HG03095 (cell line): Measurements from ENCODE around the gene RPS14.
"Not testable (repeated sequence)": the region's sequence is repeated elsewhere in the genome, so short reads cannot be mapped to it uniquely, and the experiment has no call there.

Experiments
- ATAC-seq: cut with Tn5 transposase; IDR thresholded peaks from one replicate; pipeline ENCODE4 v1.9.1; 2021; ENCODE audit warnings: moderate library complexity; ENCODE audit not compliant: unreplicated experiment

The RPS14 gene

GRCh38 chr5:150413902-150414790 is 35.4 kb downstream of the RPS14 start:
- not testable (repeated sequence) for ATAC-seq

- no peak for ATAC-seq
Measured at GRCh38 chr5:150413176-150413901, 36.2 kb downstream of the RPS14 start.

- peak; percentile 69 for ATAC-seq
Measured at GRCh38 chr5:150412319-150413175, 37.0 kb downstream of the RPS14 start, which contains the start of gene CD74. Gene CD74 (minus strand): TSS chr5:150412910. CDS start chr5:150412749, 161 bp downstream.

GRCh38 chr5:150411245-150411979 is 38.1 kb downstream of the RPS14 start:
- ATAC-seq, result peak; percentile 18

GRCh38 chr5:150410524-150411244 is 38.9 kb downstream of the RPS14 start:
- no peak for ATAC-seq

GRCh38 chr5:150409638-150410523 is 39.7 kb downstream of the RPS14 start:
- ATAC-seq, result peak; percentile 33

- no peak for ATAC-seq
Measured at GRCh38 chr5:150408231-150408943, 41.2 kb downstream of the RPS14 start.

- ATAC-seq, result no peak
Measured at GRCh38 chr5:150407096-150407720, 42.3 kb downstream of the RPS14 start.

GRCh38 chr5:150406723-150407095 is 42.8 kb downstream of the RPS14 start:
- no peak for ATAC-seq

- no peak for ATAC-seq
Measured at GRCh38 chr5:150406103-150406722, 43.3 kb downstream of the RPS14 start.

- no peak for ATAC-seq
Measured at GRCh38 chr5:150404941-150405816, 44.4 kb downstream of the RPS14 start.

- ATAC-seq, result no peak
Measured at GRCh38 chr5:150404535-150404934, 45.0 kb downstream of the RPS14 start.

GRCh38 chr5:150404121-150404520 is 45.4 kb downstream of the RPS14 start:
- no peak for ATAC-seq

- no peak for ATAC-seq
Measured at GRCh38 chr5:150402901-150403342, 46.6 kb downstream of the RPS14 start.

GRCh38 chr5:150402229-150402773 is 47.2 kb downstream of the RPS14 start:
- ATAC-seq, result no peak
